ENCODE results near the gene SLC2A9.

SLC2A9 gene

DNA sequence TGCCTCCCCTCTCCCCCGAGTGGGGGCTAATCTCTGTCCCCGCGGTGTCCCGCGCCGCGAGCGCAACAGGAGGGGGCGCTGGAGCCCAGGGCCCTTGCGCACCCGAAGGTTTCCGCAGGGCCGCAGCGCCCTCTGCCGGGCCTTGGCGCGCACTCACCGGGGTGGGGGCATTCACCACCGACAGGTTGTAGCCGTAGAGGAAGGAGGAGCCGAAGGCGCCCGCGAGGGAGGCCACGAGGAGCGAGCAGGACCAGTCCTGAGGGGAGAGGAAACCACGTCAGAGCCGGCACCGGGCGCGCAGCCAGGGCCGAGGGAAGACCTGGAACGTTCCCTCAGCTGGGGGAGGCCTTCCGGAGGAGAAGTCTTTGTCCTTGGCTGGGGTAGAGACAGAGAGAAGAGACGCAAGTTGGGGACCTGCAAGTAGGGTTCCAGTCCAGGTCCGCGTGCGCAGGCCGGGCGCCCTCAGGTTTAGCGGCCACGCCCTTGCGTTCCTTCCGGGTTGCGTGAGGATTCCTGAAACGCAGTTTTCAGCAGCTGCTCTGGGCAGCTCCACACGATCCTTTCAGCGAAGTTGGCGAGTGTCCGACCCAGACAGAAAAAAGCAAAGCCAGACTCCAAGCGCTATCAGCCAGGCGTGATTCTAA is 2.4 kb downstream of the SLC2A9 start:
- peak; percentile 97 for DNase-seq

DNA sequence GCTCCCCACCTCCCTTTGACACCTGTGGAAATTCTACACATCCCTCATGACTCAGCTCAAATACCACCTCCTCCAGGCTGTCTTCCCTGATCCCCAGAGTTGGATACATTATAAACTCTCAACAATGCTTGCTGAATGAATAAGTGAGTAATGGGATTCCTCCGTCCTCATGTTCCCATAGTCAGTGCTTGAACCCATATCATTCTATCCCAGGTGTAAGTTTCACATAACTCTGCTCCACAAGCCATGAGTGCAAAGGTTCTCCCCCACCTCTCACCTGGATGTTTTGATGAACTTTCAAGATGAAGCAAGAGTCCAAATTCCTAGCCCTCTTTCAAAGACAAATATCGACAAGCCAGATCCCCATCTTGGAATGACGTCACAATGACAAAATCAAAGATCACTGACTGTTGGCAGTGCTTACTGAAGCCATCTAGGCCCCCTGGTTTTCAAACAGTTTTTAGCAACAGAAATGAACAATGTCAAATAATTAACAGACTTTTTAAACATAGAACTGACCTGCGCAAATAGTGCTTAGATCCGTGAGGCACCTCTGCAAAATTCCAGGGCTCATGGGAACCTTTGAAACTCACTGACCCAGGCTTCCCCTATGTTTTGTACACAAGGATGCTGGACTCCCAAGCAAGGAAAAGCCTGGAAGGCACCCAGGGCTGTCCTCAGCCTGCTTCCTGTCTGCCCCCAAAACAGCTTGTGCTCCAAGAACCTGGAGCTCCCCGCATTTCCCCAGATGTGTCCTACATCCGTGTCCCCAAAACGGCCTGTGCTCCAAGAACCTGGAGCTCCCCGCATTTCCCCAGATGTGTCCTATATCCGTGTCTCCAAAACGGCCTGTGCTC is 4.0 kb downstream of the SLC2A9 start:
- no peak for DNase-seq

DNA sequence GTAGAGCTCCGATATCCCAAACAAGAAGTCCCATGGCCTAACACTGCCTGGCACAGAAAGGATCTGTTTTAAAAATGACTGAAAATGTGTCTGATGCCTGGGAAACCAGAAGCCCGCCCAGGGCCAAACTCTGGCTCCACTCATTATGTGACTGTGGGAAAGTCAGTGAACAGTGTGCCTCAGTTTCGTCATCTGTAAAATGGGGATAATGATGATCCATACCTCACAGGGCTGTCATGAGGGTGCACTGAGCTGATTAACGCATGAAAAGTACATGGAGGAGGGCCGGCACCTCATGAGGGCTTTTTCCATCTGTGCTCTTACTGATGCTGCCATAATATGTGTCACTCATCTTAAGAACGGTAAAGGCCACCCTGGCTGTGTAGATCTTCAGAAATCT is 5.1 kb downstream of the SLC2A9 start:
- no peak for DNase-seq

DNA sequence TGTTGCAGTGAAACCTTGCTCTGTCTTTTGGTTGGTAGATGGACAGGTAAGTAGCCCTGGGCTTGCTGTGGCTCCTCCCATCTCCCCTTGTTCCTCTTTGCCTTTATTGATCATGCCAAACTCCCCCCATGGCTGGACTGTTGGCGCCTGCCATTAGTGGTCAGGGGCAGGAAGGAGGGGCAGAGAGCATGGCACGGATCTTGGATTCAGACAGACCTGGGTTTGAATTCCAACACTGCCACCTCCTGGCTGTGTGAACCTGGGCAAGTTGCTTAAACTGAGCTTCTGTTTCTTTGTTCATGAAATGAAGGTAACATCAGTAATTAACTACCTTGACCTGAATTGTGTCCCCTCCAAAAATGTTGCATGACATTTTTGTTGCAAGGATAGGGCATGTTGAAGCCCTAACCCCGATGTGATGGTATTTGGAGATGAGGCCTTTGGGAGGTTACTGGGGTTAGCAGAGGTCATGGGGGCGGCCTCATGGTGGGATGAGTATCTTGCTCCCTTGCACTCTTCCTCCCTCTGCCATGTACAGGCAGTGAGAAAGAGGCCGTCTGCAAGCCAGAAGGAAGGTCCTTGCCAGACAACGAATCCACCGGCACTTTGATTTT is 6.0 kb downstream of the SLC2A9 start:
- peak; percentile 43 to 58 for DNase-seq

DNA sequence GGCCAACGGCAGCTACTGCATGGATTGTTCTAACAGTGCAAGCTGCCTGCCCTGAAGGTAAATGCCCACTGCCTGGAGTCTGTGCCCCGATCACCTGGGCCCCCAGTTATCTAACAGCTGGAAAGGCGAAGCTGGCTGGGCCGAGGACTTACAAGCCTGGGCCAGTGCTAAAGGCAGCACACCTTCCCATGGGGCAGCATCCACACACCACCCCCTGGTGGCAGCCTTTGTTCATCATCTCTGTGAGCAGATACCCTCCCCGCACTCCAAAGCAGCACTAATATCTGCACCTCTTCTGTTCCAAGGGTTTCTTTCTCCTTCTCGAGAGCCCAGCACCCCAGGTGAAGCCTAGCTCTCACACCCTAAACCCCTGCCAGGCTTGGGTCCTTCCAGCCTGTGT is 7.6 kb downstream of the SLC2A9 start:
- DNase-seq: peak; percentile 59 to 65

DNA sequence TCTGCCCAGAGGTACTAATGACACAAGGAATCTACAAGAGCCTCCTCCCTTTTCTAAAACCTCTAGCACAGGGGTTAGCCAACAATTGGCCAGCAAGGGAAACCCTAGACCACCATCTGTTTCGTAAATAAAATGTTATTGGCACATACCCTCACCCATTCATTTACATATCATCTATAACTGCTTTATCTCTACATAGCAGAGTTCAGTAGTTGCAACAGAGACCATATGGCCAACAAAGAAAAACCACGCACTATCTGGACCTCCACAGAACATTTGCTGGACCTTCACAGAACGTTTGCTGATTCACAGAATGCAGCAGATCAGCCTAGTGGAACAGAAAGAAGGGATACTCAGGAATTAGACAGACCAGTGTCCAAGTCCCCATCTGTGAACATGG is 9.4 kb downstream of the SLC2A9 start:
- no peak for DNase-seq

DNA sequence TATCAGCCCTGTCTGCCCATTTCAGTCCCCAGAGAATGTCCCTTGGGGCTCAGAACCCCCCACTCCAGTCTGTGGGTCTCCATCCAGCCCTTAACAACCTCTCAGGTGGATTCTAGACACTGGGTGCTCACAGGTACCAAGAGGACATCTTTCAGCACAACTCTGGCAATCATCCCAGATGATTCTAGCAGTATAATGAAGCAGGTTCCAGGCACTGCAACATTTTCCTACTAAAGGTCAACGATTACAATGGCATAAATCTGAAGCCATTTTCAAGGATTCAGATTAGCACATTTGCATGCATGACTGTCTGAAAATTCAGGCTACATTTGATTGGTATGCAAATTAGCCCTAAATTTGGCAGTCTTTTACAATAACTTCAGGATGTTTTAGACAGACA is 10.0 kb downstream of the SLC2A9 start:
- DNase-seq: no peak

DNA sequence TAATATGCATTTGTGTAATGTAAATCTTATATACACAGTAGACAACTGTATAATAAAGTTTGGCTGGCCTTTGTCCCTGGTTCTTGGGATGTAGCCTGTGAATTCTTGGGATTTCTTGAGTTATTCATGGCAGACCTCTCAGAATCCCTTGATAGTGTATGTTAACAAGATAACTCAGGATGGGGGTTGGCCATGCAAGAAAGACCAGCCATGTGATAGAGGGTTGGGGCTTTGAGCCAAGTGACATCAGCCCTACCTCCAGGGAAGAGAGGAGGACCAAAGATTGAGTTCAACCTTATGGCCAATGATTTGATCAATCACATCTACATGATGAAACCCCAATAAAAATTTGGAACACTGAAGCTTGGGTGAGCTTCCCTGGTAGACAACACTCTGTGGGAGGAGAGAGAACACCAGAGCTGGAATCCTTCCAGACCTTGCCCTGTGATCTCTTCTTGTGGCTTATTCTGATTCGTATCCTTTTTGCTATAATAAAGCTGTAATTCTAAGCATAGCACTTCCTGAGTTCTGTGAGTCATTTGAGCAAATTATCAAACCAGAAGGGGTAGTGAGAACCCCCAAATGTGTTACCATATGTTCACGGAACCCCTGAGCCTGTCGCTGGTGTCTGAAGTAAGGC is 11.3 kb downstream of the SLC2A9 start:
- no peak for DNase-seq

DNA sequence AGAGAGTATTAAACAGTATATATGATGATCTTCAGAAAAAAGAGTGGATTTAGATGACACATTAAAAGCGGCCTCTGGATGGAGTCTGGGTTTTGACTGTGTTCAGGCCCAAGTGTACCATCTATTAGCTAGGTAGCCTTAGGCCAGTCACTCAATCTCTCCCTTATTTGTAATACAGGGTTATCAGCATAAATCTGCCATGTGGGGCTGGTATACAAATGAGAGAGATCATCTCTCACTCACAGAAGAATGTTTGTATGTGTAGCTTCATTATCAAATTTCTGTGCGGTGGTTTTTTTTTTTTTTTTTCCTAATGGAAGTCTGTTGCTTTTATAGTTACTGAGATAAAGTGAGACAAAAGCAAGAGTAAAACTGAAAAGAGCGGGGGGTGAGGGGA is 12.7 kb downstream of the SLC2A9 start:
- DNase-seq: no peak

DNA sequence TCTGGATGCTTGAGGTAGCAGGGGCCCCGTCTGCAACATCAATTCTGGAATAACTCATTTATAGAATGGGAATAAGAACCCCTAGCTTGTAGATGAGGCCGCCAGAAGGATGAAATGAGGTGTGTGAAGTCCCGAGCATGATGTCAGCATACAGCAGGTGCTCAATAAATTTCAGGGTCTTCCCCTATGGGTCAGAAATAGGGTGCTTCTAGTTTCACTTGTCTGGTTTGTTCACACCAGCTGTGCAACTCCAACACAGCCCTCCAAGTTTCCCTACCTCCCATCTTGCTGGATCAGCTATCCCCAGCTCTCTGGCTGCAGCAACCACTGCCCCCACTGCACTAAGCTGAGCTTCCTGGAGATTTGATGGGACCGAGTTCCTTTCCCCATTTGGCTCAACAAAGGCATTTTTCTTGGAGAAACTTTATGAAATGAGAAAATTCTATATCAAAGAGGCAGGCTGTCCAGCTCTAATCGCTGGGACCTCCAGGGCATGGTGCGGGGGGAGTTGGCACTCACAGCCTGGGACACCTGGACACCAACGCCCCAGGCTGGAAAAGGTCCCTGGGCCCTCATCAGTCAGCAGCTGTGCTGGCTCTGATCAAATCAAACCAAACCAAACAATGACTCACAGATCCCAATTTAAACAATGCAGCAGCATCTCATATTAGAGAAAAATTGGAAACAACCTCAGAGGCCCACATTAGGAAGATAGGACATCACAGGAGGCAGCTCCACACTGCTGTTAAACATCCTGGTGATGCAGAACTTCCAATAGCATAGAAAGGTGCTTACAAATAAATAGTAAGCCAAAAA is 13.3 kb downstream of the SLC2A9 start:
- no peak for DNase-seq

DNA sequence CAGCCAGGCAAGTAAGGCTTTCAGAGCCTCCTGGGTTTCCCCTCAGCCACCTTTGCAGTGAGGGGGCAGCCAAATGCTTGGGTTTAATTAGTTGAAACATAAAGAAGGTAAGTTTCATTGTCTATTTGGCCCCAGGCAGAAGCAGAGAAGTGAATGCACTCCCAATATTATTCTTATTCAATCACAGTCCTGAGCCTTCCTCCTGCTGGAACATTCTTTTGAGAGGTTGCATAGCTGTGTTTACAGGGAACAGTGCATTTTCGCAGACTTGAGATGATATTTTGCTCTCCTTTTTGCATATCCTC is 13.9 kb downstream of the SLC2A9 start:
- no peak for DNase-seq

DNA sequence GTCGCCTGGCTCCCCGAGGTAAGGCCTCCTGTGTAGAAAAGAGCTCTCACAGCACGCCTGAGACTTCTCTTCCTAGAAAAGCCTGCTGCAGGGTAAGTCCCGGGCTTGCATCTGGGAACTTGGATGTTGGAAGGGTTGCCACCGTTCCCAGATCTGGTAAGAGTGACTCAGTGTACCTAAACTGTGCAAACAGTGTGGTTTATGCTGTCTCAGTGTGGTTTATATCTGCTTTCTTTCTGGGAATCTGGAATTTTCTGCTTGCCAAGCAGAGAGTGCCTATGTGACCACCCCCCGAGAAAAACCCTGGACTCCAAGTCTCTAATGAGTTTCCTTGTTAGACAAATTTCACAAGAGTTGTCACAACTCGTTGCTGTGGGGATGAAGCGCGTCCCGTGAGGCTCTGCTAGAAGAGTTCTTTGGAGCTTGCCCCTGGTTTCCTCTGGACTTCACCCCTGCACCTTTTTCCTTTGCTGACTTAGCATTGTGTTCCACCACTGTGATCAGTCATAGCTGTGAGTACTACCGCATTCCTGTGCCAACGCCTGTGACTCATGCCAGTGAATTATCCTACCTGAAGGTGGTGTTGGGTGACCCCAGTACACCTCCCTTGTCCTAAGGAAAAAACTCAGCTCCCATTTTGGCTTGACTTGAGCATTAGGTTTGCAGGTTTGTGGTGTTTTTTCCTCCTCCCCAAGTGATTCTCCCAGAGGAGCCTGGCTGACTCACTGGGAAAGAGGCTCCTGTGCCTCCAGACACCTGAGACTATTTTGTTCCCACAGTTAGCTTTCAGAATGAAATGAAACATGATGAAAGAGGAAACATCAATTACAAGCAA is 14.5 kb downstream of the SLC2A9 start:
- DNase-seq: peak; percentile 31 to 46

DNA sequence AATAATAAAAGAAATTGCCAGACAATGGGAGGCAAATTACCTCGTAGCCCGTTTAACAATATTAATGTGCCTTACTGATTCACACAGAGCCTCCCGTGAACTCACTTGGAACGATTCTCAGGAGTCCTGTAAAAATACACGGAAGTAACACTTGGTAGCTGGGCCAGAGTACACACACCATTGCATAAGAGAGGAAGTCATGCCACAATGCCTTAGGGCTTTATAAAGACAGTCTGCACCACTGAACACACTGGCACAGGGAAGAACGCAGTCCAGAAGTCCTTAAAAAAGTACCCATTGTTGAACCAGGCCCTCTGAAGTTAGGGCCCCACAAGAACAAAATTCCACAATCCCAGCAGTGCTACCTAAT is 15.1 kb downstream of the SLC2A9 start:
- no peak for DNase-seq

DNA sequence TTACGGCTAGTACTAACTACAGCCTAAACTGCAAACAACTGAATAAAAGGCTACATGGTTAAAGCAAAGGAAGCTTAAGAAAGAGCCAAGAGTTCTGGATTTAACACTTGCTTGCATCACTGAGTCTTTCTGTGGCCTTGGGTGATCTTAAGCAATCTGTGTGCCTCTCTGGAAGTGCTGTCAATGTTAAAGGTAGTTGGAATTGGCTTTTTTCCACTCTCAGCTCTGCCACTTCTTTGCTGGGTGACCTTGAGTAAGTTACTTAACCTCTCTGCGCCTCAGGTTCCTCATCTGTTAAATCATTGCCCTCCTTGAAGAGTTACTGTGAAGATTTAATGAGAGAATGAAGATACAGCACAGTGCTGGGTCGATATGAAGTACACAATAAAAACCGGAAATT is 15.7 kb downstream of the SLC2A9 start:
- DNase-seq: no peak

DNA sequence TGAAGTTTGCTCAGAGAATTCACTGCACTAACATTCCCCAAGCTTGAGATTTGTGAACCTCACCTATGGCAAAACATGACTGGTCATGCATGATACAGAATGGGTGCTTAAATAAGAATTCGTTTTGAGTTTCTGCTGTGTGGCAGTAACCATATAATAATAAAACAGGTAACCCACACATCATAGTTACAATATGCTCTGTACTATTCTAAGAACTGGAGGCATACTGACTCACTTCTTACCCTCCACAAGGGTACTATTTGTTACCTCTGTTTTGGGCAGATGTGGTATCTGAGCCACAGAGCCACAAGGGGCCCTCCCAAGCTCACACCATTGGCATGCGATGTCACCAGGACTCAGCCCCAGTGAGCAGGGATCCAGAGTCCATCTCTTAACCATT is 17.6 kb downstream of the SLC2A9 start:
- DNase-seq: peak; percentile 41 to 42

DNA sequence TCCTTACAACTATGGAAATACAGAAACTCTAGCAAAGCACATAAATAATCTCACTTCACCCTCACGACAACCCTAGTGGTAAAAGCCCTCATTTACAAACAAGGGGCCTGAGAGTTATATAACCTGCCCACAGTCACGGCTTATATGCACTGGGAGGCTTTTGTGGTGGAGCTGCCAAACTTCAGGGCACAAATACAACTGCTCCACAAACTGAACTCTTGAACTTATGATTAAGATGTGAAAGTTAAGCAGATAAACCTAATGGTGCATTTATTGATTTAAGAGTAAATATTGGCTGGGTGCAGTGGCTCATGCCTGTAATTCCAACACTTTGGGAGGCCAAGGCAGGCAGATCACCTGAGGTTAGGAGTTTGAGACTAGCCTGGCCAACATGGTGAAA is 19.0 kb downstream of the SLC2A9 start:
- DNase-seq: no peak

DNA sequence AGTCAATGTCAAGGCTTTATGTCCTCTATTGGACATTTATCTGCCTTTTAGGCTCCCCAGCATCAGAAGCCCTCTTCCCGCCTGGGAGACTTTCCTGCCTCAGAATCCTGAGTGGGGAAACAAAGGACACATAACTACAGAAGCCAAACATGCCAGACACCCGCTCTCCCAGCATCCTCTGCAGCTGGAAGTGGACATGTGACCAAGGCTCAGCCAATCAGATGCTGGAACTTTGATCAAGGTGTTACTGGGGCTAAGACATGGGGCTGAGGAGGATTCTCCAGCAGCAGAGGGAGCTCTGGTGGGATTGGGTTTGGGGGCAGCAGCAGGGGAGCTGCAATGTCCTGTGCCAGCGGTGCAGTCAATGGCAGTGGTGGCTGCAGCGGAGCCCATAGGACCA is 19.5 kb downstream of the SLC2A9 start:
- no peak for DNase-seq

DNA sequence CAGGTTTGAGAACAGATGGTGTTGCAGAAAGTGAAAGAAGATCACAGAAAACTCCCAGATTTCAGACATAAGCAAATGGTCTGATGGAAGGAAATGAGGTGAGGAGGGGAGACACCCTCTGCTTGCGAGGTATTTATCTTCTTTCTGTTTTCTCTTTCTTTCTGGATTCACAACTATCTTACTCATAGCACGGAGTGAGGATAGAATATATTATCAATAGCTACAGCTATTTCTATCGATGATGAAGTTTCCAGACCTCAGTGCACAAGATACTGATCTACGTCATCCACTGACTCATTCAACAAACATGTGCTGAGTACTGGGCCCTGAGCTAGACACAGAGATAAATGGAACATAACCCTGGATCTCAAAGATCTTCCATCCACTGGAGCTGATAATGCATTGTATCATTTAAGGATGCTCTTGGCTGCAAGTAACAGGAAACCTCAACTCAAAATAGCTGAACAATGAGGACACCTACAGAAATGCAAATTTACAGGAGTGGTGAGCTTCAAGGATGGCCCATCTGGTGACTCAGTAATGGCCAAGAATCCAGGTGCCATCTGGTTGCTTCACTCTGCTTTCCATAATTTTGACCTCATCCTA is 21.2 kb downstream of the SLC2A9 start:
- DNase-seq: no peak

DNA sequence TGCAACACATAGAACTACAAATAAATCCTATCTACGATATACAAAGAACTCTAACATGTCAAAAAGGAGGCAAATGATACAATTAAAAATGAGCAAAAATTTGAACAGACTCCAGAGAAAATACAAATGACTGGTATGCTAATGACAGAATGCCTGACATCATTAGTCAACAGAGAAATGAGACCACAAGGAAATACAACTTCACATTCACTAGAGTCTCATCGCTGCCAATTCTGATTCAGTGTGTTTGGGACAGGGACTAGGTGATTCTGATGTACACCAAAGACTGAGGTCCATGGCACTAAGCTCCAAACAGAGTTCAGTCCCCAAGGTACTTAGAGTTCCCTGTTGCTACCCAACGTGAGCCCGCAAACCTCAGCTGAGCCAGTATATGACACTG is 23.4 kb downstream of the SLC2A9 start:
- DNase-seq: no peak

DNA sequence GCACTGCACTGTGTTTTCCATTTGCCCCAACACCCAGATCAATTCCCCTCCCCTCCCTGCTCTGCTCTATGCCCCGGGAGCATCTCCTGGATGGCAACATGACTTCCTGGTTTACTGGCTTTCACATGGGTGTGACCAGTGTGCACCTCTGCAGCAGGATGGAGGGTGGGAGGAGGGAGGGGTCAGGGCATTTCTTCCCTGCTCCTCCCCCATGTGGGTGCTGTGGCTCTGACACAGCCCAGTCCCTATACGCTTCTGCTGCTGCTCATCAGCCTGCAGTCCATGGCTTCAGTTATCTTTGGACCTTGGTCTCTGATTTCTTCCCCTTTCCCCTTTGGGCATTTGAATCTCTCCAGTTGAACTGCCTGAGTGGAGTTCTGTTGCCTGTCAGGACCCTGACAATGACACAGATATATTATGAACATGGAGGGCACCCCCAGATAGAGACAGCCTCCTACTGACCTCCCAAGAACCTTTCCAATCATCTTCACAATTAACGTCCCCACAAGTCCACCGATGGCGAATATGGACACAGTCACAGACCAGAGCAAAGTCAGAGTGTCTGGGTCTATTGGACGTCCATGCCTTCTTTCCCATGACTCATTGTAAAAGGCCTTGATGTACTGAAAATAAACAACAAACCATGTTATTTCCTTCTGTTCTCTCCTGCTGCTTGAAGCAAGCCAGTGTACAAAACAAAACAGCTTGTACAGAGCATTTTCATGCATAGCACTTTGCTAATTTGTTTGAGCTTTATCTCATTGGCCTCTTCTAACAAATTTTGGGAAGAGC is 24.8 kb downstream of the SLC2A9 start:
- no peak for DNase-seq
